GM18868 (cell line): Measurements from ENCODE around the gene SLC44A2.

Experiments
- ATAC-seq: cut with Tn5 transposase; IDR thresholded peaks from one replicate; pipeline ENCODE4 v1.9.1; 2021; ENCODE audit warnings: mild to moderate bottlenecking, moderate library complexity; ENCODE audit not compliant: unreplicated experiment

SLC44A2 gene

DNA sequence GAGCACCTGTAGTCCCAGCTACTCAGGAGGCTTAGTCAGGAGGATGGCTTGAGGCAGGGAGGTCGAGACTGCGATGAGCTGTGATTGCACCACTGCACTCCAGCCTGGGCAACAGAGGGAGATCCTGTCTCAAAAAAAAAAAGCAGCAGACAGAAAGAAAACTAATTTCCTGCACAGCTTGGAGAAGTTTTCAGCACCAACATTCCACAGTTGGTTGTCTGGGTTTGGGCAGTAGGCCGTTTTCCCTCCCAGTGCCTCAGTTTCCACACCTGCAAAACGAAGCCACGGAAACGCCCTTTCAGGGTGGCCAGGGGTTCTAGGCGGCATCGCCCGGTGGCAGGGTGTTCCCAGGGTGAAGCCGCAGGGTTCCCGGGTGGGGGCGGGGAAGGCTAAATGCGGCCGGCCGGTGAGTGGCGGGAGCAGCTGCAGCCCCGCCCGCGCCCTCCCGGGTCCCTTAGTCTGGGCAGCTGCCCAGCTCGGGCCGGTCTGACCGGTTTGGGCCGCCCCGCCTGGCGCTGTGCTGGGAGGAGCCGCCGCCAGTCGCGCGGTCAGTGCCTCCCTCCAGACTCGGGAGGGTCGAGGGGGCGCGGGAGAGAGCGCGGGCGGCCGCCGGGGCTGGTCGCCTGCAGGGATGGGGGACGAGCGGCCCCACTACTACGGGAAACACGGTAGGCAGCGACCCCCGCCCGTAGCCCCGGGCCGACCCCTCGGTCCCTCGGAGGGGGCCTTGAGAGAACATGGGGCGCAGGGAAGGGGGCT is at the start of gene SLC44A2:
TSS of gene SLC44A2 (plus strand) at position 551 of the 759 bp plus-strand sequence. CDS start at position 632, 81 bp downstream.
- no peak for ATAC-seq

DNA sequence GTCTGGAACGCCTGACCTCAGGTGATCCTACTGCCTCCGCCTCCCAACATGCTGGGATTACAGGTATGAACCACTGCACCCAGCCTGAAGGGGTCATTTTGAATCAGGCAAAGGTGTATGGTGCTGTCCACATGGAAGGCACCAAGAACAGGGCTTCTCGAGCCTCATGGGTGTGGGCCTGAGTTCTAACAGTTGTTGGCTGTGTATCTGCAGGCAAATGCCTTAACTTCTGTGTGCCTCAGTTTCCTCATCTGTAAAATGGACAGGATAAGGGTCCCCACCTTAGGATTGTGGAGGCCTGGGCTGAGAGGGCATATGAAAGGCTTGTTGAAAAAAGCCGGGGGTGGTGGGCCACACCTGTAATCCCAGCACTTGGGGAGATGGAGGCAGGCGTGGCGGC is 47.4 kb upstream of the SLC44A2 start:
- ATAC-seq = no peak

DNA sequence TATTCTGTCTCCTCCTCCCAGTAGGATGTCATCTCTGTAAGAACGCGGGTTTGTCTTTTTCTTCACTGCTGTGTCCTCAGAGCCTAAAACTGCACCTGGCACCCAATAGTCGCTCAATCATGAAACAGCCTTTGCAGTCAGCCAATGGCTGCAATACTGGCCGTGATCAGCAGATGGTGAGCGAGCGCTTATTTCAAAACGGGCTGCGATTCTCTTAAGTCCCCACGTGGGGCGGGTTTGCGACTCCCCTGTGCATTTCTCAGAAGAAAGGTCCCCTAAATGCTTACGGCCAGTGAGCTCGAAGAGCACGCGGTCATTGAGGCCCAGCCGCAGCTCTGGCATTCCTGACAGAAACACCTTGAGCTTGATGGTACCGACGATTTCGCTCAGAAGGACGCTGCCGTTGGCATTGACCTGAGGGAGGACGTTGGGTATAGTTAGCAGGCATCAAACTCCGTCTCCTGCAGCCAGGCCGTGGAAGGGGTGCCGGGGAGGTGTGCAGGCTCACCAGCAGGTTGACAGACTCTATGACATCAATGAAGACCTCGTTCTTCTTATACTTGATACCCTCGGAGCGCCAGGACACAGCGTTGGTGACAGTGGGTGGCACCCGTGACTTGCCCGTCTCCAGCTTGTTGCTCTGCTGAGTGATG is 44.2 kb upstream of the SLC44A2 start:
- no peak for ATAC-seq

DNA sequence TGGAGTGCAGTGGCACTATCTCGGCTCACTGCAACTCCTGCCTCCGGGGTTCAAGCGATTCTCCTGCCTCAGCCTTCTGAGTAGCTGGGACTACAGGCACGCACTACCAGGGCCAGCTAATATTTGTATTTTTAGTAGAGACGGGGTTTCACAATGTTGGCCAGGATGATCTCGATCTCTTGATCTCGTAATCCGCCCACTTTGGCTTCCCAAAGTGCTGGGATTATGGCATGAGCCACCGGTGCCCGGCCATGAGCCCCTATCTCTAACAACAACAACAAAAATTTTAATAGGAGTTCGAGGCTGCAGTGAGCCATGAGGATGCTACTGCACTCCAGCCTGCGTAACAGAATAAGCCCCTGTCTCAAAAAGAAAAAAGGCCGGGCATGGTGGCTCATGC is 43.3 kb upstream of the SLC44A2 start:
- no peak for ATAC-seq

DNA sequence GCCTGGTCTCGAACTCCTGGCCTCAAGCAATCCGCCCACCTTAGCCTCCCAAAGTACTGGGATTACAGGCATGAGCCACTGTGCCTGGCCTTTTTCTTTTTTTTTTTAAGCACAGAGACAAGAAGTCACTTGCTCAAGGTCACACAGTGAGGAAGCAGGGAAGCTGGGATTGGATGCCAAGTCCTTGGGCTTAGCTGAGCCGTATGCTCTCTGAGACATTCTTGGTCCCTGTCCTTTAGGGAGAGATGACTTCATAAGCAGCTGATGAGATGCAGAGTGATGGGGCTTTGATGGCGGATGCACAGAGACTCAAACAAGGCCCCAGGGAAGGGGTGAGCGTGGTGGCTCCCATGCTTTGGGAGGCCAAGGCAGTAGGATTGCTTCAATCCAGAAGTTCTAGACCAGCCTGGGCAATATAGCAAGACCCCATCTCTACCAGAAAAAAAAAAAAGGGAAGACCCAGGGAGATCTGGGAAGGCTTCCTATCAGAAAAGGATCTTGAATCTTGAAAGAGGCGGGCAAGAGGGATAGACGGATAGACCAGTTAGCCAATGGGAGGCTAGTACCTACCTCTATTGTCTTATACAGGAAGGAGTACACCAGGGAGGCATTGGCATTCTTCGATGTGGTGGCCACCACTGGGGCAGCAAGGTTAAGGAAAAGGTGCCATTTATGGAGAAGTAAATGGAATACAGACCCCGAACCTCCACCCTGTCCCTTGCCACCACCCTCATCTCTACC is 42.1 kb upstream of the SLC44A2 start:
- no peak for ATAC-seq

DNA sequence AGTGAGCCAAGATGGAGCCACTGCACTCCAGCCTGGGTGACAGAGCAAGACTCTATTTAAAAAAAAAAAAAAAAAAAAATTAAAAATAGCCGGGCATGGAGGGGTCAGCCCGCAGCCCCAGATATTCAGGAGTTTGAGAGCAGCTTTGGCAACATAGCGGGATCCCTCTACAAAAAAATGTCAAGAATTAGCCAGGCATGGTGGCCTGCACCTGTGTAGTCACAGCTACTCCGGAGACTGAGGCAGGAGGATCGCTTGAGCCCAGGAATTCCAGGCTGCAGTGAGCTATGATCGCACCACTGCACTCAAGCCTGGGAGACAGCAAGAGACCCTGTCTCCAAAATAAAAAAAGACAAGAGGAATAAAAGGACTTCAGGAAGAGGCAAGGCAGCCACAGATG is 39.0 kb upstream of the SLC44A2 start:
- ATAC-seq = no peak

DNA sequence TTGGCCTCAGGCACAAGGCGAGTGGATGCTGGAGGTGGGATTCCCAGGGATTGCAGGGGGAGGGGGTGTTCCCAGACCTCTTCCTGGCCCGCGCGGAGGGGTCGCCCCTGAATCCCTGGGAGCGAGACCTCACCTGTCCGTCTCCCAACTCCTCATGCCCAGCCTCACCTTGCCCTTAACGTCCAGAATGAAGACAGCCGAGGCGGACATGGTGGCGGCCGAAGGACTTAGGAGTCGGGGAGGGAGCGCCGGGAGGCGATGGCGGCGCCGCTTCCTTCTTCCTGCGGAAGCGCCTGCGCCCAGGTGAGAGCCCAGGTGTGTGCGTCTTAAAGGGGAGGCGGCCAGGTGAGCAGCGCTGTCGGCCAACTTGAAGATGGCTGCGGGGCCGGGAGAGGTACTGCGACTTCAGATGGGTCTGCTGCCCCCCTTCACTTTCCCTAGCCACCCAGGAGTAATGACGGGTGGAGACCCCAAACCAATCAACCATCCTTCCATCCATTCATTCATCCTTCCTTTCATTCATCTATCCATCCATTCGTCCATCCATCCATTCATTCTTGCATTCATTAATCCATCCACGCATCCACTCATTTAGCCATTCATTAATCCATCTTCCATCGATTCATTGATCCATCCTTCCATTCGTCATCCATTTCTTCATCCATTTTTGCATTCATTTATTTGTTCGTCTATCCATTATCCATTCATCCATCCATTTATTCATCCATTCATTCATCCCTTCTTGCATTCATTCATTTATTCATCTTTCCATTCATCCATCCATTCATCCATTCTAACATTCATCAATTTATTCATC is 38.1 kb upstream of the SLC44A2 start, which contains the start of gene AP1M2:
TSS of gene AP1M2 (minus strand) at position 291 of the 817 bp plus-strand sequence. CDS start at position 210, 81 bp downstream.
- ATAC-seq = no peak

DNA sequence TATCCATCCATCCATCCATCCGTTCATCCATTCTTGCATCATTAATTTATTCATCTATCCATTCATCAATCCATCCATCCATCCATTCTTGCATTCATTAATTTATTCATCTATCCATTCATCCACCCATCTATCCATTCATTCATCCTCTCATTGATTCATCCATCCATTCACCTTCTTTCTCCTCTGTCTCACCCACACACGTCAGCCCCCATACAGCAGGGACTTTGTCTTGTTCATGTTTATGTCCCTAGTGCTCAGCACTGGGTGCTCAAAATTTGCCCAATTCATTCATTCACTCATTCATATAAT is 37.6 kb upstream of the SLC44A2 start:
- no peak for ATAC-seq

DNA sequence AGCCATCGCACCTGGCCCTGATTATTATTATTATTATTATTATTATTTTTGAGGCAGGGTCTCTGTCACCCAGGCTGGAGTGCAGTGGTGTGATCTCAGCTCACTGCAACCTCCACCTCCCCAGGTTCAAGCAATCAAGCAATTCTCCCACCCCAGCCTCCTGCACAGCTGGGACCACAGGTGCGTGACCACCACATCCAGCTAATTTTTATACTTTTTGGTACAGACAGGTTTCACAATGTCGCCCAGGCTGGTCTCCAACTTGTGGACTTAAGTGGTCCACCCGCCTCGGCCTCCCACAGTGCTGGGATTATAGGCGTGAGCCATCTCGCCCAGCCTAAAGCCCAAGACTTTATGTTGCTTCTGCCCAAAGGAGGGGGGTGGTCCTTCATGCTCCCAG is 32.2 kb upstream of the SLC44A2 start:
- no peak for ATAC-seq

DNA sequence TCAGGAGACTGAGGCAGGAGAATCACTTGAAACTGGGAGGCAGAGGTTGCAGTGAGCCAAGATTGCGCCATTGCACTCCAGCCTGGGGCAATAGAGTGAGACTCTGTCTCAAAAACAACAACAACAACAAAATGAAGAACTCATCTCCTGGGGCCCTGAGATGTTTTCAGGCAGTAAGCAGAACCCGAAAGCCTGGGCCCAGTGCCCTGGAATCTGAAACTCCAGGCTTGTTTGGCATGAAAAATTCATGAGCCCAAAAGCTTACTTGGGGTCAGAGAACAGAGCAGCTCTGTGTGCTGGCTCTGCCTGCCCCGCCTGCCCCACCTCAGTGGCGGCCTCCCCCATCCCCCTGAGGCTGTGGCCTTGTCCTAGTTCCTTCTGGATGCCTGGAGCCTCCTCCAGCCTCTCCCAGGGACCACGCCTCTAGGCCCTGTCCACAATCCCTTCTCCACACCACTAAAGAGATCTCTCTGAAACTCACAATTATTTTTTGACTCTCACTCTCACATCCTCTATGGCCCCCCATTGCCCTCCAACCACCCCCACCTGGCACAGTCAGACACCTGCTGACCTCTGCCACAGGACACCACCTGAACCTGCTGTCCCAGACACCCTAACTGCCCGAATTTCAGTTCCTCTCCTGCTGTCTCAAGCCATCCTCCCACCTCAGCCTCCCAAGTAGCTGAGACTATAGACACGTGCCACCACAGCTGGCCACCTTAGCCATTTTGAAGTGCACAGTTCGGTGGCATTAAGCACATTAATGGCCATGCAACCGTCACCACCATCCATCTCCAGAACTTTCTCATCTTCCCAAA is 31.3 kb upstream of the SLC44A2 start:
- no peak for ATAC-seq

DNA sequence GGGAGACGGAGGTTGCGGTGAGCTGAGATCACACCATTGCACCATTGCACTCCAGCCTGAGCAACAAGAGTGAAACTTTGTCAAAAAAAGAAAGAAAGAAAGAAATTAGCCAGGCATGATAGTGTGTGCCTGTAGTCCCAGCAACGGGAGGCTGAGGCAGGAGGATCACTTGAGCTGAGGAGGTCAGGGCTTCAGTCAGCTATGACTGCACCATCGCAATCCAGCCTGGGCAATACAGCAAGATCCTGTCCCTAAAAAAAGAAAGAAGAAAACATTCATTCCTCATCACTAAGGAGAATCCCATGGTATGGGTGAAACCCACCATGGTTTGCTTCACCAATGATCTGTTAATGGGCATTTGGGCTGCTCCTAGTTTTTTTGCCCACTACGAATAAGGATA is 25.2 kb upstream of the SLC44A2 start:
- ATAC-seq = no peak

DNA sequence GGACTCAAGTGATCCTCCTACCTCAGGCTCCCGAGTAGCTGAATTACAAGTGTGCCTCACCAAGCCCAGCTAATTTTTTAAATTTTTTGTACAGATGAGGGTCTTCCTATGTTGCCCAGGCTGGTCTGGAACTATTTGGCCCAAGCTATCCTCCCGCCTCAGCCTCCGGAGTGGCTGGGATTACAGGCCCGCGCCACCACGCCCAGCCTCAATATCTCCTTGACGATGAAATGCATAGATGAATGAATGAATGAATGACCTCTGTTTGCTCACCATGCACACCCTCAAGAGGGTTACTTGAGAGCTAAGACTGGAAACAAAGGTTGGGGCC is 23.4 kb upstream of the SLC44A2 start:
- ATAC-seq = no peak

DNA sequence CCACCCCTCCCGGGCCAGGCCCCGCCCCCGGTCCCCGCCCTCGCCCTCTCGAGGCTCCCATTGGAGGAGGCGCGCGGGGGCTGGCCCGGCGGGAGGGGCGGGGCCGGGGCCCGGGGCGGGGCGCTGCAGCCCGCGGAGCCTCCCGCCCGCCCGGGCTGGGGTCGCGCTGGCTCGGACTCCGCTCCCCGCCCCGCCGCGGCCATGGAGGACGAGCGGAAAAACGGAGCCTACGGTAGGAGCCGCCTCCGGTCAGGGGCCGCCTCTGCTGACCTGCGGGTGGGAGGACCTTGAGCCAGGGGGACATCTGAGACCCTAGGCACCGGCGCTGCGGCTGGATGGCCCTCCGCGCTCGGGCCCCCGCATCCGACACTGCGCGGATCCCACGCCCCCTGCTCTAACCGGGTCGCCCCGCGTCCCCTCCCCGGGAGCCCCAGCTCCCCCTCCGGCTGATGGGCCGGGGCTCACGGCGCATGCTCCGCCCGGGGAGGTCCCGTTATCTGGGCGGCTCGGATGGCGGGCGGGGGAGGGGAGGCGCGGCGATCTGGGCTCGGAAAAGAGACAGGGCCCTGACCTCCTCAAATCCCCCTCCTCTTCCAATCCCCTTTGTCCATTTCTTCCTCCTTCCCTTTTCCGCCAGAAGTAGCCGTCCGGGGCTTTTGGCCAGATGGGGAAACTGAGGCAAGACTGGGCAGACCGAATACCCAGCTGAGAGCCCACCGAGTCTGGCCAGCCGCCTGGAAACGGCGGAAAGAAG is 22.8 kb upstream of the SLC44A2 start:
- ATAC-seq = peak; percentile 65

DNA sequence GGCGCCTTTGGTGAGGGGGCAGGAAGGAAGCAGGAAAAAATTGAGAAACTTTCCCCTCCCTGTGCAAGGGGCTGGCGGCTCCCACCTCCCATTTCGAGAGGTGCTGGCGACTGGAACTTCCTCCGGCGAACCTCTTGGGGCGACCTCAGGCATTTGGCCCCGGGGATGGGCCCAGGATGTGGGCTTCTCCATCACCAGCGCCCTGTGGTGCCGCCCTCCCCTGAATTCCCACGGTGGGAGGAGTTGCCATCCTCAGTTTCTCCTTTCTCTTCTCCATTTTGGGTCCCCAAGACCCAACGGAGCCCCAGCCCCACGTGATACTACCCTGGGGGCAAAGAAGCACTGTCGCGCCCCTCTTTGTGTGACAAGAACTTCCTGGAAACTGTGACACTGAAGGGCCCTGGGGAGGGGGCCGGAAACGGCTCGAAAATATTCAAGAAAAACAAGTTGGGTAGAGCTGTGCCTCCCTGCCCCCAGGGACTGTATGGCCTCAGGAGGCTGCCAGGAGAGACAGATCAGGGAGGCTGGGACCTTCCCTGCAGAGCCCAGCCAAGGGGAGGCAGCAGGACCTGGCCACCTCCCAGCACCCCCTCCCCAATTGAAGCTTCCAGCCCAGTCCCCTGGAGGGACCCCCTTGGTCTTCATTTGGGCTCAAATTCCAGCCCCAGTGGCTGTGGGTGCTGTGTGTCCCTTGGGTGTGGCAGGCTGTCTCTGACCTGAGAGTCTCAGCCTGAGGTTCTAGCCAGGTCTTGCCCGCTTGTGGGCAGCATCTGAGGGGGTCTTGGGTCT is 22.1 kb upstream of the SLC44A2 start:
- ATAC-seq = no peak

DNA sequence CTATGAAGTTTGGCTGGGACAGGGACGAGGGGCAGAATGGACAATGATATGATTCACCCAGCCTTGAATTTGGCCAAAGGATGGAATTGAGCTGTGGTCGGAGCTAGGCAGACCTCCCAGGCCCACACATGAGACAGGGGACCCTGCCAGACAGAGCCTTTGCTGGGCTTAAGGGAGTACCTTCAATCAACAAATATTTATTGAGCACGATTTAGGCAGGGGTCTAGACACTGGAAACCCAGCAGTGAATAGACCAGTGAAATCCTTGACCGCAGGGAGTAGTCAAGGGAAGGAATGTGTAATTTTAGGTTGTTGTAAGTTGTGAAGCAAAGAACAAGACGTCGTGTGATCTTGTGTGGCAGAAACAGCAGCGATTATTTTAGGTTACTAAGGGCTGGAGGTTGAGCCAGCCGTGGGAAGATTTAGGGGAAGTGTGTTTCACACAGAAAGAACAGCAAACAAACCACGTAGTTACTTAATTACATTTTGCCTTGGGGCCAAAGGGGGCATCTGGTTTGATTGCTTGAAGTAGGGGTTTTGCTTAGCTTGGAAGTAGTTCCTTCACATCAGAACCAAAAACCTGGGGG is 21.4 kb upstream of the SLC44A2 start:
- no peak for ATAC-seq

DNA sequence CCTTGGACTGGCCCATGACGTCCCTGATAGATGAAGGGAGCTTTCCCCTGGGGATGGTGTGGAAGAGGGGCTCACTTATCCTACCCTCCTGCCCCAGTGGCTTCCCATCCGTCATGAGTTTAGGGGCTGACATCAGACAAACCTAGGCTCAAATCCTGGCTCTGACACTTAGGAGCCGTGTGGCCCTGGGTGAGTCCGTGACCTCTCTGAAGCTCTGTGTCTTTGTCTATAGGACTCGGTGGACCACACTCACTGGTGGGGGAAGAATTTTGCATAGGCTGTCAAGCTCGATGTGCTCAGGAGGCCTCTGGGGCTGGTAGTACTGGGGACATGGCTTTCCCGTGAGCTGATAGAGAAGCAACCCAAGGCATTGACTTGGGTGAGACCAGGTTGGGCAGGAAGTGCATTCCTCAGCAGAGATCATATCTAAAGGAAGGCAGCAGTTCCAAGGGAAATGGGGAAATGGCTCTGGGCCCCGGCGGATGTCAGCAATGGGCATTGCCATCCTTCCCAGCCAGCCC is 20.8 kb upstream of the SLC44A2 start:
- no peak for ATAC-seq

DNA sequence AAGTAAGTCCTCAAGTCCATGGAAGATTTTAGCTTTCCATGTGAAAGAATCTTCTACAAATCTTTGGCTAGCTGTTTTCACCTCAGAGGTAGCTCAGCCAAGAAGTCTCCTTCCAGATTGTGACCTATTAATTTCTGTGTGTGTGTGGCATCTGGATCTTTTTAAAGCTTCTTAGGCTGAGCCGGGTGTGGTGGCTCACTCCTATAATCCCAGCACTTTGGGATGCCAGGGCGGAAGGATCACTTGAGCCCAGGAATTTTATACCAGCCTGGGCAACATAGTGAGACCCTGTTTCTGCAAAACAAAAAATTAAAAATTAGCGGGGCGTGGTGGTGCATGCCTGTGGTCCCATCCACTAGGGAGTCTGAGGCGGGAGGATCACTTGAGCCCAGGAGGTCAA is 13.4 kb upstream of the SLC44A2 start:
- no peak for ATAC-seq

DNA sequence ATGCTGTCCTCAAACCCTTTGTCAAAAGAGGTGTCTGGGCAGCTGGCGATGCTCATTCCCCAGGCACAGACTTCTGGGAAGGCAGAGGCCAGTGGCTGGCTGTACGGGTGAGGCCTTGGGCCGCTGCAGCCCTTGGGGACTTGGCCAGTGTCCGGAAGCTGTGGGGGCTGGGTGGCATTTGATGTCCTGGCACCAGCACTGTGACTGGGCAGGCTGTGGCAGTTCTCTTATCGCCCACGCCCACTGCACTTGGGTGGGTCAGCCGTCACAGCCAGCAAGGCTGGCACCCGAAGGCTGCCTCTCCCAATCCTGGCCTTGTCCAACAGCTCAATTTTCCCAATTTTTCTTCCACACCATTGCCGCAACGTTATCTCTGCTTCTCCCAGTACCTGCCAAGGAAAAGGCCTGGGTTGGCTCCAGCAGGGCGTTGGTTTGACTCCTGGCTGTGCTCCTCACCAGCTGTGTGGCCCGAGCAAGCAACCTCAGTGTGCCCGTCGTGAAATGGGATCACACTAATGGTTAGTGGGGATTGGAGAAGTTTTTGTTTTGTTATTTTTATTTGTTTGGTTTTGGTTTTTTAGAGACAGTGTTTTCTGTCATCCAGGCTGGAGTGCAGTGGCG is 12.7 kb upstream of the SLC44A2 start:
- ATAC-seq = no peak
